A549 (cell line): ENCODE results near the gene ZNF740. TPM values are rescaled to one million over a fixed set of nuclear protein-coding genes. Genes with fewer than 3 reads are reported as not detected.

Experiments used
- ATAC-seq, 2 experiments: fragments of 200-7000 bp in 1 of 2; fragments of >200 bp in 1 of 2; cut with Nextera tagmentation in 1 of 2; cut with Tn5 transposase in 1 of 2; 3 replicates each; pipeline versions ENCODE4 v1.8.0 to v1.9.1; 2018 to 2020; ENCODE audit warnings: mild to moderate bottlenecking in 1 of 2, moderate library complexity in 1 of 2
- CTCF ChIA-PET: fragments of 300-600 bp; sonication (Branson Sonifier 250); formaldehyde crosslinking; extraction: SDS; loops from one replicate; lab custom pipeline; 2021; ENCODE audit warnings: antibody characterized with exemption, inconsistent platforms; lab: Yijun Ruan, JAX
- POLR2A ChIA-PET: fragments of 350-600 bp; formaldehyde crosslinking; extraction: SDS; loops from one replicate; lab custom pipeline; 2021; ENCODE audit warnings: antibody characterized with exemption, inconsistent platforms; lab: Yijun Ruan, JAX
- DNase-seq, 2 experiments: peaks; one replicate each; pipeline versions ENCODE4 v3.0.0 to v3.0.0-alpha.2; 2011 to 2016; ENCODE audit warnings: low read depth in 1 of 2, low spot score in 1 of 2
- FAIRE-seq: peaks from 2 replicates; lab custom pipeline; 2011; peaks lifted over from hg19 to GRCh38; lab: Jason Lieb, UNC
- H3K27ac ChIP-seq, 2 experiments: fragments of >200 bp; sonication (Bioruptor Twin); formaldehyde crosslinking; 3 replicates each; pipeline ENCODE4 v1.5.1; 2016 to 2017
- H3K4me1 ChIP-seq: fragments of >200 bp; sonication (Bioruptor Twin); formaldehyde crosslinking; 3 replicates; pipeline ENCODE4 v1.6.1; 2016
- H3K4me2 ChIP-seq: fragments of >200 bp; sonication (Bioruptor Twin); formaldehyde crosslinking; 3 replicates; pipeline ENCODE4 v1.6.1; 2016
- H3K4me3 ChIP-seq: fragments of >200 bp; sonication (Bioruptor Twin); formaldehyde crosslinking; 3 replicates; pipeline ENCODE4 v1.5.1; 2016
- H3K9me3 ChIP-seq: fragments of >200 bp; sonication (Bioruptor Twin); formaldehyde crosslinking; 3 replicates; pipeline ENCODE4 v1.6.1; 2016
- CHD4 ChIP-seq: fragments of 200-600 bp; sonication (generic); IDR thresholded peaks from 2 replicates; pipeline ENCODE4 v1.6.1; 2016; ENCODE audit warnings: antibody characterized with exemption, mild to moderate bottlenecking, borderline replicate concordance
- E2F6 ChIP-seq: IDR thresholded peaks from 2 replicates; pipeline ENCODE4 v1.6.1; 2012; ENCODE audit warnings: low read depth, borderline replicate concordance
- FOSB ChIP-seq: fragments of 250-450 bp; sonication (Bioruptor Pico); IDR thresholded peaks from 2 replicates; pipeline ENCODE4 v1.5.0; 2020; ENCODE audit warnings: mild to moderate bottlenecking, moderate library complexity
- FOSL2 ChIP-seq, 2 experiments: fragments of 450-650 bp in 1 of 2; fragments of >200 bp in 1 of 2; sonication (Bioruptor Twin) in 1 of 2; formaldehyde crosslinking; IDR thresholded peaks; 2 replicates each; pipeline versions ENCODE4 v1.5.0 to v1.6.1; 2016 to 2020; ENCODE audit warnings: mild to moderate bottlenecking in 1 of 2, moderate library complexity in 1 of 2
- HOXB5 ChIP-seq: fragments of 250-450 bp; sonication (Bioruptor Pico); IDR thresholded peaks from 2 replicates; pipeline ENCODE4 v1.5.0; 2020; ENCODE audit warnings: mild to moderate bottlenecking, moderate library complexity
- MAZ ChIP-seq: fragments of 150-350 bp; IDR thresholded peaks from 2 replicates; pipeline ENCODE4 v1.6.1; 2014; ENCODE audit warnings: antibody characterized with exemption, low read depth, low read length, borderline replicate concordance
- MYC ChIP-seq: IDR thresholded peaks from 2 replicates; pipeline ENCODE4 v1.6.1; 2012; ENCODE audit warnings: mild to moderate bottlenecking, inconsistent platforms, low read length, improper control_type of control experiment, borderline replicate concordance
- PBX3 ChIP-seq: IDR thresholded peaks from 2 replicates; pipeline ENCODE4 v1.6.1; 2012
- PHF8 ChIP-seq: fragments of 200-600 bp; sonication (generic); IDR thresholded peaks from 2 replicates; pipeline ENCODE4 v1.6.1; 2016; ENCODE audit warnings: low read depth, mild to moderate bottlenecking, antibody characterized with exemption, moderate library complexity, borderline replicate concordance
- POLR2A ChIP-seq: IDR thresholded peaks from 2 replicates; pipeline ENCODE4 v1.6.1; 2012; ENCODE audit warnings: mild to moderate bottlenecking, low read length
- POLR2AphosphoS2 ChIP-seq: conservative IDR thresholded peaks from 2 replicates; pipeline ENCODE4 v1.6.1; 2012; ENCODE audit warnings: low read length, improper control_type of control experiment, inconsistent platforms
- RARB ChIP-seq: fragments of 250-450 bp; sonication (Bioruptor Pico); IDR thresholded peaks from 2 replicates; pipeline ENCODE4 v1.8.0; 2021; ENCODE audit warnings: mild to moderate bottlenecking, moderate library complexity
- RCOR1 ChIP-seq: fragments of 150-350 bp; IDR thresholded peaks from 2 replicates; pipeline ENCODE4 v1.6.1; 2014; ENCODE audit warnings: antibody characterized with exemption, low read length, low read depth
- RNF2 ChIP-seq: fragments of 200-600 bp; sonication (generic); IDR thresholded peaks from 2 replicates; pipeline ENCODE4 v1.6.1; 2016; ENCODE audit warnings: low read depth, mild to moderate bottlenecking, antibody characterized with exemption, moderate library complexity, borderline replicate concordance
- SMC3 ChIP-seq: fragments of >200 bp; sonication (Bioruptor Twin); formaldehyde crosslinking; IDR thresholded peaks from 3 replicates; pipeline ENCODE4 v1.6.1; 2018; ENCODE audit warnings: inconsistent platforms
- TFCP2L1 ChIP-seq: fragments of 250-450 bp; sonication (Bioruptor Pico); IDR thresholded peaks from 2 replicates; pipeline ENCODE4 v1.5.0; 2021; ENCODE audit warnings: mild to moderate bottlenecking
- USF2 ChIP-seq: fragments of 450-650 bp; IDR thresholded peaks from 2 replicates; pipeline ENCODE4 v1.6.1; 2014; ENCODE audit warnings: antibody characterized with exemption
- WGBS: methylation state at CpG from one replicate; pipeline ENCODE4 v1.1.6; 2017; ENCODE audit errors: missing lambda C conversion rate; 5-methylcytosine and 5-hydroxymethylcytosine counted together
- polyA plus RNA-seq, 4 experiments: library from polyadenylated mRNA; depleted of rRNA in 3 of 4; stranded (reverse); fragments of >200 nt; fragmentation: RNase III in 1 of 4; extraction: RNeasy Plus Mini Kit Qiagen cat#74134 plus additional on column Dnase treatment in 1 of 4; gene quantifications; 2 replicates in 3 of 4; 3 replicates in 1 of 4; pipeline ENCODE4 v1.2.3, GENCODE V29; 2011 to 2017
- TF ChIP-seq, protein P1 (sequence below): IDR thresholded peaks from 2 replicates; pipeline ENCODE4 v1.6.1; 2012

Gene ZNF740
- polyA plus RNA-seq, 2 of the 4 experiments (the other 2 are of a cell fraction): 15.1 to 28.8 TPM

DNA sequence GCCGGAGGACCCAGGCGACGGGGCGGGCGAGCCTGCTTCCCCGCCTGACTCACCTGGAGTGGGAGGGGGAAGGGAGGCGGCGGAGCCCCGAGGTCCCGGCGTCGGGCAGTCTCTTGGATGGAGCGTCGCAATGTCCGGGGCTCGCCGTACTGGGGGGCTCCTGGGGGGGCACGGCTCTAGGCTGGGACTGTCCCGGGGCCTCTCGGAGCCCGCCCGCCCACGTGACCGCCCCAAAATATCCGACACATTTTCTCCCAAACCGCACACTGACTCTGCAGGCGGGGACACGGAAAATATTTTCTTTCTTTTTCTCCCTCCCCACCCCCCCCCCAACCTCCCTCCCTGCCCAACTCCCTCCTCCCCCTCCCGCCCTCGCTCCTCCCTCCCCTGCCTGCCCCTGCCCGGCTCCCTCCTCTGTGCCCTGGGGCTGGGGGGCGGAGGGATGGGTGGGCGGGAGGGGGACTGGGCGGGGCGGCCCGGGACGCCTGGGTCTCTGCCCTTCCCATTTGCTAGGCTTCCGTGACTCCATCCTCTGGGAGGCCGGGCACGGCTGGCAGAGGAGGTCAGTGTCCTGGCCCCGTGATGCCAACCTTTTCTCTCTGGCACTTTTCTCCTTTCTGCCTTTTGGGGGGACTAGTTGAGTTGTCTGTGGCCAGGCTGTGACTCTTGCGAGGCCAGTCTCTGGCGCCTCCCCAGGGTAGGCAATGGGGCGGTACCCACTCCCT is 51.6 kb downstream of the ZNF740 start, which contains the start of gene RARG:
Gene RARG, minus strand, starts transcription at position 289 of the 725 bp plus-strand sequence. CDS start 4,664 bp downstream, outside the sequence.
- CTCF ChIA-PET: interaction anchor here (1.0 to 1.4 kb wide), 3 partner anchors 10 to 50 kb away, joined by 3 to 4 read pairs (median 3); a partner anchor contains a TSS
- Histone ChIP-seq H3K9me3 (no peaks in the 10 kb centered on the region), H3K4me1 (peaks cover 36% of the 10 kb centered on the region), H3K4me2 (peak within 1 kb of the TSS; percentile 97), H3K27ac (peak within 1 kb of the TSS; percentile 84 to 92), H3K4me3 (peak within 1 kb of the TSS; percentile 69)
- peak; percentile 76 to 87 for DNase-seq
- POLR2A ChIA-PET: no interaction called here
- no peak for FAIRE-seq
- TF ChIP-seq MYC (no peak), USF2 (peak; percentile 66), POLR2A (peak; percentile 19; the same call in 1 of the 2 replicates), FOSL2 (IDR thresholded peaks at IDR 0.05) (0 out of 2 replicates have a peak, but pooled peaks have one; percentile 10), FOSL2 (CRISPR knock-in tag; IDR thresholded peaks at IDR 0.05) (peak; percentile 70), PHF8 (no peak), PBX3 (peak; percentile 45), MAZ (no peak), SMC3 (0 out of 3 replicates have a peak, but pooled peaks have one; percentile 6)
- TF ChIP-seq, protein P1, sequence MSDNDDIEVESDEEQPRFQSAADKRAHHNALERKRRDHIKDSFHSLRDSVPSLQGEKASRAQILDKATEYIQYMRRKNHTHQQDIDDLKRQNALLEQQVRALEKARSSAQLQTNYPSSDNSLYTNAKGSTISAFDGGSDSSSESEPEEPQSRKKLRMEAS: peak; percentile 62
- 3% methylated on average over 29 of the region's 44 CpGs for WGBS
- peak; percentile 80 to 88 for ATAC-seq

DNA sequence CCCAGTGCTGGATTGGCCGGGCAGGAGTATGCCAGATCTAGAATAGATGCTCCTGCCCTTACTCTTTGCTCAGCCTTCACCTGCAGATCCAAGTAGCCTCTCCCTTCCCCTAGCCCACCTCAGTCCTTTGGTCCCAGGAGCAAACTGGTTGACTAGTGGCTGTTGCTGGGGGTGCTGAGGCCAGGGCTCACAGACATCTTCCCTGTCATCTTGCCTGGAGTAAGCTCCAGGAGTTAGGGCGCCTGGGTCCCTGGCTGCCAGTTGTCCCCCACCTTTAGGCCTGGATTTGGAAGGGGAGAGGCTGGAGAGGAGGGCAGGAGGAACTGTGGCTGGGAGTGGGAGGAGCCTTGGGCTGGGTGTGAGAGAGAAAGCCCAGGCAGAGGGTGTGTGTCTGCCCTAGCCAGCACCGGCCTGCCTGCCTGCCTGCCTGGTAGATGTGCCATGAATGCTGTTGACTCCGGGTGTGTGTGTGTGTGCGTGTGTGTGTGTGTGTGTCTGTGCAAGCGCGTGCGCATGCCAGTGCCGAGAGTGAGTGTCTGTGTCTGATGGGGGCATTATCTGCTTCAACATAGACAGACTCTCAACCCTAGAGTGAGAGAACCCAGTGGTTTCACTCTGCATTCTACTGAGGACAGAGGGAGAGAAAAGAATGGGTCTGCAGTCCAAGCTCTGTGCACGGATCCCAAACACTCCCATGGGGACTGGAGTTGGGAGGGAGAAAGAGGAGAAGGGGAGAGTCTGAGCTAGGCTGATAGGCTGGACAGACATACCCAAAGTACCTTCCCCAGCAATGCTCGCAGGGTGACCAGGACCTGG is 52.3 kb downstream of the ZNF740 start:
- DNase-seq (peak; percentile 47 to 64), FAIRE-seq (no peak), ATAC-seq (peak; percentile 65 to 72)
- CTCF ChIA-PET: interaction anchor here (0.9 to 2.9 kb wide), 7 partner anchors 9 to 55 kb away, joined by 3 to 15 read pairs (median 4); a partner anchor contains a TSS
- Histone ChIP-seq H3K9me3 (no peaks in the 10 kb centered on the region), H3K4me2 (peak overlapping the region; percentile 97), H3K4me3 (peak overlapping the region; percentile 69), H3K4me1 (peaks cover 36% of the 10 kb centered on the region), H3K27ac (peak overlapping the region; percentile 84 to 92)
- no peak for TF ChIP-seq CHD4
- no peak for TF ChIP-seq RNF2
- no peak for TF ChIP-seq POLR2AphosphoS2
- no peak for TF ChIP-seq TFCP2L1
- no peak for TF ChIP-seq FOSB (CRISPR knock-in tag)
- TF ChIP-seq E2F6: no peak
- no peak for TF ChIP-seq PBX3
- no peak for TF ChIP-seq HOXB5
- no peak for TF ChIP-seq RARB
- no peak for TF ChIP-seq RCOR1
- POLR2A ChIA-PET: no interaction called here
- 41% methylated on average over 11 of the region's 11 CpGs for WGBS
